ENCODE results near the gene PID1.

DNA sequence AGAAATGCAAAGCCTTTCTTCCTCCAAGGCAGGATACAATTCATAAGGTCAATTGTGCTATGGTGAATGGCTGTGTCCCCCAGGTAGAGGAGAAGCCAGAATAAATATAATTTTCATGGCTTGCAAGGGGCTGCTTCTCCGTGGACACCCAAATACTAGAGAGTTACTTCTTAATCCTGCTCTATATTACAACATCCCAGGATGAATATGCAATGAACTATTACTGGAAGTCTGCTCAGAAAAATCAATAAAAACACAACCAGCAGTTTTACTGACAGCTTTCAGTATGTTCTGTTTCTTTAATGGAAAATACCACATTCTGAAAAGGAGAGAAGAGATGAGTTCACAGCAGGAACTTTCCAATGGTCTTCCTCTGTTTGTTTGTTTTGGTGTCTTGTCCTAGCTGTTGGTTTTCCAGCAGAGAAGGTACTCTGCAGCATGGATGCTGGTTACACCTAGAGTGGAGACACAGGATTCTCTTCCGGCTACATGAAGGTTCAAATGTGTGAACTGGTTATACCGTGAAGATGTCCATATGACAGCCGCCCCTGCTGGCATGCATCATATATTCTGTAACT is 213.0 kb downstream of the PID1 start:
- TF ChIP-seq, protein P1, sequence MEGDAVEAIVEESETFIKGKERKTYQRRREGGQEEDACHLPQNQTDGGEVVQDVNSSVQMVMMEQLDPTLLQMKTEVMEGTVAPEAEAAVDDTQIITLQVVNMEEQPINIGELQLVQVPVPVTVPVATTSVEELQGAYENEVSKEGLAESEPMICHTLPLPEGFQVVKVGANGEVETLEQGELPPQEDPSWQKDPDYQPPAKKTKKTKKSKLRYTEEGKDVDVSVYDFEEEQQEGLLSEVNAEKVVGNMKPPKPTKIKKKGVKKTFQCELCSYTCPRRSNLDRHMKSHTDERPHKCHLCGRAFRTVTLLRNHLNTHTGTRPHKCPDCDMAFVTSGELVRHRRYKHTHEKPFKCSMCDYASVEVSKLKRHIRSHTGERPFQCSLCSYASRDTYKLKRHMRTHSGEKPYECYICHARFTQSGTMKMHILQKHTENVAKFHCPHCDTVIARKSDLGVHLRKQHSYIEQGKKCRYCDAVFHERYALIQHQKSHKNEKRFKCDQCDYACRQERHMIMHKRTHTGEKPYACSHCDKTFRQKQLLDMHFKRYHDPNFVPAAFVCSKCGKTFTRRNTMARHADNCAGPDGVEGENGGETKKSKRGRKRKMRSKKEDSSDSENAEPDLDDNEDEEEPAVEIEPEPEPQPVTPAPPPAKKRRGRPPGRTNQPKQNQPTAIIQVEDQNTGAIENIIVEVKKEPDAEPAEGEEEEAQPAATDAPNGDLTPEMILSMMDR (IDR thresholded peaks at IDR 0.05; ENCODE audit: insufficient read depth, low read length), result no peak
- TF ChIP-seq POLR2AphosphoS5 (IDR thresholded peaks at IDR 0.05; ENCODE audit: low read depth), result no peak
- TF ChIP-seq, protein P2, sequence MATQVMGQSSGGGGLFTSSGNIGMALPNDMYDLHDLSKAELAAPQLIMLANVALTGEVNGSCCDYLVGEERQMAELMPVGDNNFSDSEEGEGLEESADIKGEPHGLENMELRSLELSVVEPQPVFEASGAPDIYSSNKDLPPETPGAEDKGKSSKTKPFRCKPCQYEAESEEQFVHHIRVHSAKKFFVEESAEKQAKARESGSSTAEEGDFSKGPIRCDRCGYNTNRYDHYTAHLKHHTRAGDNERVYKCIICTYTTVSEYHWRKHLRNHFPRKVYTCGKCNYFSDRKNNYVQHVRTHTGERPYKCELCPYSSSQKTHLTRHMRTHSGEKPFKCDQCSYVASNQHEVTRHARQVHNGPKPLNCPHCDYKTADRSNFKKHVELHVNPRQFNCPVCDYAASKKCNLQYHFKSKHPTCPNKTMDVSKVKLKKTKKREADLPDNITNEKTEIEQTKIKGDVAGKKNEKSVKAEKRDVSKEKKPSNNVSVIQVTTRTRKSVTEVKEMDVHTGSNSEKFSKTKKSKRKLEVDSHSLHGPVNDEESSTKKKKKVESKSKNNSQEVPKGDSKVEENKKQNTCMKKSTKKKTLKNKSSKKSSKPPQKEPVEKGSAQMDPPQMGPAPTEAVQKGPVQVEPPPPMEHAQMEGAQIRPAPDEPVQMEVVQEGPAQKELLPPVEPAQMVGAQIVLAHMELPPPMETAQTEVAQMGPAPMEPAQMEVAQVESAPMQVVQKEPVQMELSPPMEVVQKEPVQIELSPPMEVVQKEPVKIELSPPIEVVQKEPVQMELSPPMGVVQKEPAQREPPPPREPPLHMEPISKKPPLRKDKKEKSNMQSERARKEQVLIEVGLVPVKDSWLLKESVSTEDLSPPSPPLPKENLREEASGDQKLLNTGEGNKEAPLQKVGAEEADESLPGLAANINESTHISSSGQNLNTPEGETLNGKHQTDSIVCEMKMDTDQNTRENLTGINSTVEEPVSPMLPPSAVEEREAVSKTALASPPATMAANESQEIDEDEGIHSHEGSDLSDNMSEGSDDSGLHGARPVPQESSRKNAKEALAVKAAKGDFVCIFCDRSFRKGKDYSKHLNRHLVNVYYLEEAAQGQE (IDR thresholded peaks at IDR 0.05; ENCODE audit: insufficient replicate concordance, low read depth), result no peak
- no peak for TF ChIP-seq GABPA (IDR thresholded peaks at IDR 0.05; ENCODE audit: low read depth)
